DMS153 (cell line): Measurements from ENCODE around the gene IRAG1.

Experiments used
- DNase-seq: peaks from one replicate; lab custom pipeline; 2025; lab: John Stamatoyannopoulos, UW

Gene IRAG1

DNA sequence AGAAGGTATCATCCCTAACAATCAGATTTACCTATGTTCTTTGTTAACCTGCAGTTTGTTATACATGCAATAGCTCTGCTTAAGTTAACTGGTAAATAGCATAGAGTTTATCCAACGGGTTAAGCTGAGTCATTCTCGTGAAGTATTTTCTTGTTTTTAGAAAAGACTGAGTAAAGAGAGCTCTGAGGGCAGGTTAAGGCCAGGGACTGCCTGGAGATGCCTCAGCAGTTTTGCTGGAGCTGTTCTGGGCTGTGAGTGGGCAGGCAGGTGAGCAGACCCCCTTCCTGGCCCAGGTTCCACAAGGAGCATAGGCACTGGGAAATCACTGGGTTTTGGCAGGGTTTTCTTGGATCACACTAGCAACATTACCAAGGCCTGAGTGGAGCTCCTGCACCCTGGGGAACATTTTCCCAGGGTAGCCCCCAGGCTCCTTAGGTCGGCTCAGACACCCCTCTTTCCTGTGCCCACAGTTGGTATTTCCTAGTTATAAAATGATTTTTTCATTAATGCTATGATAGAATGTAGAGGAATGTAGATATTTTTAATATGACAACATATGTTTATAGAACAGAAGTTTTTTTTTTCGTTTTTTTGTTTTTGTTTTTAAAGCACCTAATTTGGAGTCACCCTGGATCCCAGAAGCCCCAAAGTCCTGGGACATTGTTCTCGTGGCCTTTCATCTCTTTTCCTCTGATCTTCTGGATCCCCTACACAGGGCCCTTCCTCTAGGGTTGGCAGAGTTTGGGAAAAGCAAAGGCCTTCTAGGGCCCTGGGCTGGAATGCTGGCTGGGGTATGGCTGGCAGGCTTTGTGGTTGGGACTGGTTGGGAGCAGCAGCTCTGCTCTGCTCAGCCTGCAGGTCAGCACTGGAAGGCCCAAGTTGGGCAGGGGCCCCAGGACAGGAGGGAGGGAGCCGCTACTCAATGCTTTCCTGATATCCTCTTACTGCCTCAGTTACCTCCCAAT is 26.7 kb downstream of the IRAG1 start:
- no peak for DNase-seq

DNA sequence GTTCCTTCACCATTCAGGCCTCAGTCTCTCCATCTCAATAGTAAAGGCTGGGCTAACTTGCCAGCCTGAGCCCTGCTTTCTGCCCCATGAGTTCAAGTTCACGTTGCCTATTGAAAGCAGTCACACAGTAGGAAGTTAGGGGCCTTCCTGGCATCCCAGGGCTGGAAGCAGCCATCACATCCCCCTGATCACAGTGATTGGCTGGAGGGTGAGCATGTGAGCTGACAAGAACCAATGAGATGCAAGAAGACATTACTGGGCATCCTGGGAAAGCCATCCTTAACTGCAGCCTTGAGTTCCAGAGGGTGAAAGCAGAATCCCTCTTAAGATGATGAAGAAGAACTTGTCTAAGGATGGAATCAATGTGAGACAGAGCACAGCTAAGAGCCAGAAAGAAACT is 29.1 kb downstream of the IRAG1 start:
- no peak for DNase-seq

DNA sequence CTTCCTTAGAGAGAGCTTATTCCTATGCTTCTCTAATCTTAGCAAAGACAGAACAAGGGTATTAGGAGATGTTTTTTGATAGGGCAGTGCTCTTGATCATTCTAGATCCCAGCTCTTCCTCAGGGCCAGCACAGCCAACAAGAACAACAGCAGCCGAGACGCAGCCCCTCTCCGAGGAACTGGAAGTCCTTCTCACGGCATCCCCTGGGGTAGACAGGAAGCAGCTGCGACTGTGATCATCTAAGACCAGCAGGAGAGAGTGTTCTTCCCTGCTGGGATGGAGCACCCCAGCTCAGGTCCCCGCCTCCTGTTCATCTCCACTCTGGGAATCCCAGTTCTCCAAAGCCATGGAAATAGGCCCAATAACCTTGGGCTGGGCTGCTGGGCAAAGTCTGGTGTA is 29.6 kb downstream of the IRAG1 start:
- DNase-seq: no peak

DNA sequence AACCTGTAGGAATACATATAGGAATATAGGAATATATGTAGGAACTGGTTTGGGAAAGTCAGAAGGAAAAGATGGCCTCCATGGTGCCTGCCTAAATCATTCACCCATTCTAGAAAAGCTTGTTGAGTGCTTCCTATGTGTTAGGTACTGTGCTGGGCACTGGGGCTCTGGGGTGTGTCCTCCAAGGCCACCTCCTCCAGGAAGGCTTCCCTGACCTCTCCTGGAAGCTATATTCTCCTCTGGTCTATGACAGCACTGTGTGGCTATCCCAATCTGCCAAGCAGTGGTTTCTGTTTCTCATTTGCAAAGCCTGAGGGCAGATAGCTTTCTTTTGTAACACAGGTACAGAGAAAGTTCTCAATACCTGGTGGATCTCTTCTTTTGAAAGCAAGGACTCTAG is 30.2 kb downstream of the IRAG1 start:
- no peak for DNase-seq

DNA sequence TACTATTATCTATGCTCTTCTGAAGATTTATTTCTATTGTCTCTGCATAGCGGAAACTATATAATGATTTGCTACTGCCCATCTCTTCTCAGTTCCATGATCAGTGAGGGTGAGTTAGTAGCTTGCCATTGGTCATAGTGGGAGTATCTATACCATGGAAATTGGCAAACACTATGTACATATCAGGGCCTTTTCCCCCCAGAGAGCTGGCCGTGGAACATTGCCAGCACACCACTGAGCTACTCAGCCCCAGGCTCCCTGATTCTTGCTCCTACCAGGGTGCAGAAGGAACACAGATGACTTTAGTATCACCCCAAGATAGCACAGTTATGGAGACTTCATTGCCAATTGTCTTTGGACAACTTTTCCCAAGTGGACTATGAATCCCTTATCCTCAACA is 33.2 kb downstream of the IRAG1 start:
- no peak for DNase-seq

DNA sequence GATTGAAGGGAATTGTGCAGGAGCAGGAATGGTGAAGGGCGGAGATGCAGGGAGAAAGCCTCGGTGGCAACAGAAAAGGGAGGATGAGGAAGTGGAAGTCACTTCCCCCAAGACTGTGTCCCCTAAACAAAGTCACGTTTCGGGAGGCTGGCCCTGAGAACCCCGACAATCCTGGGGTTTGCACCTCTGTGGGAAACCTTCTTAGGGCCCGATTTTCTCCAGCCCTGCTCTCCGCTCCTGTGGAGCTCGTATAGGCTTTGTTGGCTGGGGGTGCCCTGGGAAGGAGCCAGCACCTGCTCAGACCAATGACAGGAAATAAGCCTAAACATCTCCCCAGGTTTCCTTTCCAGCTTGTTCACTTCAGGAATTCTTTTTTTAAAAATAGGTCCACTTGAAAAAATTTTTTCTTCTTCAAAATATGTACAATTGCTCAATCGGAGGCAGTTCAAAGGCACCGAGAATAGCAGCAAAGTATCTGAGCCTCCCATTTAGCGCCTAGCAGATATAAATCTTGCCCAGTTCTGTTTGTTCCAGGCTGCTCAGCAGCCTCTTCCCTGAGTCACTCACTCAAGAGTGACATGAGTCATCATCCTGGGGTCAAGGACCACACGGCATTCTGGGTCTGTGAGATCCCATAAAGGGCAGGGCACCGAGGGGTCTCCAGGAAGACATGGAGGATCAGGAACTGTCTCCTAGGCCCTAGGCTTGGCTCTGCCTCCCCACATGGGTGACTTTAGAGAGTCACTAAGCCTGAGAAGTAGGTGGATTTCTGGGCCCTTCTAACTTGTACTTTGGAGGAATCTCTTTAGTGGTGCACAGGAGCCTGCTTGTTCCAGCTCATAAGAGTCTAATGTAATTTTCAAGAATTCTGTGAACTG is 34.0 kb downstream of the IRAG1 start:
- DNase-seq: no peak

DNA sequence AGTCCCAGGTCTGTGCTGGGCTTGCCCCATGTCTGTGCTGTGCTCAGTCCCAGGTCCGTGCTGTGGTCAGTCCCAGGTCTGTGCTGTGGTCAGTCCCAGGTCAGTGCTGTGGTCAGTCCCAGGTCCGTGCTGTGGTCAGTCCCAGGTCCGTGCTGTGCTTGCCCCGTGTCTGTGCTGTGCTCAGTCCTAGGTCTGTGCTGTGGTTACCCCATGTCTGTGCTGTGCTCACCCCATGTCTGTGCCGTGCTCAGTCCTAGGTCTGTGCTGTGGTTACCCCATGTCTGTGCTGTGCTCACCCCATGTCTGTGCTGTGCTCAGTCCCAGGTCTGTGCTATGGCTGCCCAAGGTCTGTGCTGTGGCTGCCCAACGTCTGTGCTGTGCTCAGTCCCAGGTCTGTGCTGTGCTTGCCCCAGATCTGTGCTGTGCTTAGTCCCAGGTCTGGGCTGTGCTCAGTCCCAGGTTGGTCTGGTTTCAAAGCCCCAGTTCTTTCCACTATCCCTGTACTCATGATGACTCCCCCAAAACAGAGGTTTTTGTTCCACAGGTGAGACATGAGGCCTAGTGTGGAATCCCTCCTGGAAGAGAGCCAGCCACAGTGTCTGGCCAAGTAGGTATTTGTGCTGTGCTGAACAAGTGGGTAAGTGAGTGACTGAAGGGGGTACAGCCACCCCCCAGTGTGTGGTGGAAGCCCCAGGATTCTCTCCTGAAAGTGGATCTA is 34.8 kb downstream of the IRAG1 start:
- no peak for DNase-seq

DNA sequence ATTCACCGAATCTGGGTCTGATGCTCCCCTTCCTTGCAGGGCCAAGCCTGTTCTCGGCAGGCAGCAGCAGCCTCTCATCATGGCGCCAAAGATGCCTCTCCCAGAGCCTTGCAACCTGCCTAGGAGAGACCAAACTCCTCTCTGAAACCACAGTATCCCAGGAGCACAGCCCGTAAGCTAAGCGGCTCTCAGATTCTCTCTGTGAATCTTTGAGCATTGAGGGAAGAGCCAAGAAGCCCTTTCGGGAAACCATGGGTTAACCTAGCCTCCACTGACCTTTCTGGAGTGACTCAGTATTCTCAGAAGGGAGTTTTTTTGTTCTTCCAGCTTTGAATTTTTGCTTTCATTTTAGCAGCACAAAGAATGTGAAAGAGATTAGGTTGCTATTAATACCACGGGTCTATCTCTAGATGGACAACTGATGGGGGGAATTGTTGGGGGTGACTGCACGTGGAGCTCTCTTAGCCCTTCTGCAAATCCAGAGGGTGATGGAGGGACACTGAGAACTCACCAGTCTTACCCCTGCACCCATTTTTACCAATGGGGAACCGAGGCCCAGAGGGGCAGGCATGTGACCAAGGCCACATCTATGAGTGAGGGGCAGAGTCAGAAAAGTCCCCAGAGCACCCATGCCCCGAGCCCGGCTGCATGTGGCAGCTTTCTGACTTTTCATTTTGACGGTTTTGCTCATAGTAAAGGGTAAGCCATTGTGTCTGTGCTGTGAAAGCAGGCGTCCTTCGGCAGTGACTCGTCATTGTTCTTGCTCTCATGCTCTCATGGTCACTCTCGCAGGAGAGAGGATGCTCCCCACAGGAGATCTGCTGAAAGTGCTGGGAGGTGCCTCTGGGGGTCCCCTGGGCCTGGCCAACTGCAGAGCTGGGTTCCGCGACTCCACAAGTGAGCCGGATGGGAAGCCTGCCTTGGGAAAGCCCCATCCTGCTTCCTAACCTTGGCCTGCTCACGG is 36.0 kb downstream of the IRAG1 start:
- DNase-seq: no peak

DNA sequence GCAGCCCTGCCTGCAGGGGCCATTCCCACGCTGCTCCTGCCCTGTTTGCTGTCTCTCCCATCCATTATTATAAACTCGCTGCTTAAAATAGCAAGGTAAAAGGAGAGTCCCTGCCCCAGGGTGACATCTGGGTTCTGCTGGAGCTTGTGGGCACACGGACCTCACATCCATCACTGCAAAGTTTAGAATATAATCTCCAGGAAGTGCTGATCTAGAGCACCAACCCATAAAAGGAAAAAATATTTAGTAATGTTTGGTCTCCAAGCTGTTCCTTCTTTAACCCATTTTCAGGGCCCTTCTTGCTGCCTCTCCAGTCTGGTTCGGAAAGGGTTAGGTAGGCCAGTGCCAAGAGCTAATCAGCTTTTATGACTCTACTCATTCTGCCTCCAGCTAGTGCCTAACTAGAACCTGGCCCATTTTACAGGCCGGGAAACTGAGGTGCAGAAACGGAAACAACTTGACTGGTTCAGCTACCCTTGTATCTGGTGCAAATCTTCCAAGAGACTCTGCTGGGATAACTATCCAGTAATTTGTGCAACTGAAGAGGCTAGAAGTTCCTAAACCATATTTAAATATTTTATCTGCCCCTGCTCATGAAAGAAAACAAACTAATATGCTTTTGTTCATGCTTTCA is 37.5 kb downstream of the IRAG1 start:
- DNase-seq: no peak

DNA sequence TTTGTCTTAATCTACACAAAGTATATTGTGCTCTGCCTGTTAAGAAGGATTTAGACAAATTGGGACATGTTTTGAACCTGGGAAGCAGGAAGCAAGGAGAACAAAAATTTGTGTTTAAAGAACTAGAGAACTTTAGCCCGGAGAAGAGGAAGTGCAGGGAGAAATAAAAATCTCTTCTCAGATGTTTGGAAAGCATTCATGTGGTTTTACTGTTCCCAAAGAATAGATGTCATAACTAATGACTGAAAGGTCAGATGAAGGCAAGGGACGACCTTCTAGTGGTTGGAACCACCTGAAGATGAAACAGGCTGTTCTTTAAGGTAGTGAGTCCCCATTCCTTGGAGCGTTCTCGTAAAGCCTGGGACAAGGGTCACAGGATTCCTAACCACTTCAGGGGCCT is 38.3 kb downstream of the IRAG1 start:
- no peak for DNase-seq

DNA sequence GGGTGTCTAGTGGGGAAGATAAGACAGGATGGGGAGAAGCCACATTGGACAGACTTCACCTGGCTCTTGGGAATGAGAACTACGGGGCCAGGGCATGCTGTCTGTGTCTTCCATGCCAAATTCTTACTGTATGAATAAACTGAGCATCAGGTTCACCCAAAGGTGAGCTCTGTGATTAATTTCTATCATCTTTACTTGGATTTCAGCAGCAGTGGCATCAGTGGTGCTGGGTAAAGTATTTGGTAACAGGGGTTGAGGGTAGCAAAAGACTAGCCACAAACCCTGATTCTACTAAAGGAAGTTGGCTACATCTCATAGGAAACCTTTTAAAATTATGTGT is 38.8 kb downstream of the IRAG1 start:
- DNase-seq: no peak

DNA sequence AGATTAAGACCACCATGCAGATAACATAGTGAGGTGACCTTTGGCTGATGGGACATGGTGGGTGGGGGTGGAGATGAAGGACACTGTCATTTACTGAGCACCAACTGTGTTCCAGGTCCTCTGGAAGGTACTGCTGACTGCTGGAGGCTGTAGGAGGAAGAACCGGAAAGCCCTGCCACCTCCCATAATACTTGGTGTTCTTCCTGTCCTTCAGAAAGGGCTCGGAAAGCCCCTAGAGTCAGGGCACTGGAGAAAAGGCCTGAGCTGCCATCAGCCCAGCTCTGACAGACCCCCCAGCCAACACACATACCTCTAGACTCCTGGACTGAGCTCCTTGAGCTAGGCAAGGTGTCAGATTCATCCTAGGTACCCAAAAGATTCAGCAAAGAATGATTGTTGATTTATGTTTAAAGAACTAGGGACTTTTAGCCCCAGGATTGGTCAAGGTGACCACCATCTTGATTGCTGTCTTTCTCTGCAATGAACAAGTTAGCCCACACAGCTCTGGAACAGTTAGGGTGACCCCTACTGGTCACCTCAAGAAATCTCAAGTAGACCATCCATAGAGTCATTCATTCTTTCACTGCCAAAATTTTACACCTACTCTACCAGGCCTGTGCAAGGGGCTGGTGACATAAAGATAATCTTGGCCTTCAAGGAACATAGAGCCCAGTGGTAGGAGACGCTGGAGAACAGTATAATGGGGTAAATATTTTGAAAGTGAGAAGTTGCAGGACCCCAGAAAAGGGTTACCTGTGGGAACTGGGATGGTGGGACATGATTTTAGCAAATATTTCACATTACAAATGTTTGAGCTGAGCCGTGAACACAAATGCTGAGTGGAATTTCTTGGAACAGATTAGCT is 39.4 kb downstream of the IRAG1 start:
- DNase-seq: peak; percentile 36

DNA sequence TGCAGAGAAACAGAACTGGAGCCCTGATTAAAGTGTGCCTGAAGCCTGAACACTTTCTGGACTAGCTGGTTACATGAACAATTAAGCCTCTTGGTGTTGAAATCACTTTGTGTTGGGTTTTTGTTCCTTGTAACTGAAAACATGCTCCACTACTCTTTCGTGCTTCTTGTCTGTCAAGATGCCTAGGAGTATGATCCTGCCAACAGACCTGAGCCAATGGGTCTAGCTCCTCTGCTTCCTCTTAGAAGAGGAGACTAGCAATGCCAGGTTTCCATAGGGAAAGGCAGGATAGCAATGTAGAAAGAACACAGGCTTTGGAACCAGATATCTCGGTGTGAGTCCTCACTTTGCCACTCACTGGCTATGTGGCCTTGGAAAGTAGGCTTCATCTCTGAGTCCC is 40.3 kb downstream of the IRAG1 start:
- DNase-seq: no peak

DNA sequence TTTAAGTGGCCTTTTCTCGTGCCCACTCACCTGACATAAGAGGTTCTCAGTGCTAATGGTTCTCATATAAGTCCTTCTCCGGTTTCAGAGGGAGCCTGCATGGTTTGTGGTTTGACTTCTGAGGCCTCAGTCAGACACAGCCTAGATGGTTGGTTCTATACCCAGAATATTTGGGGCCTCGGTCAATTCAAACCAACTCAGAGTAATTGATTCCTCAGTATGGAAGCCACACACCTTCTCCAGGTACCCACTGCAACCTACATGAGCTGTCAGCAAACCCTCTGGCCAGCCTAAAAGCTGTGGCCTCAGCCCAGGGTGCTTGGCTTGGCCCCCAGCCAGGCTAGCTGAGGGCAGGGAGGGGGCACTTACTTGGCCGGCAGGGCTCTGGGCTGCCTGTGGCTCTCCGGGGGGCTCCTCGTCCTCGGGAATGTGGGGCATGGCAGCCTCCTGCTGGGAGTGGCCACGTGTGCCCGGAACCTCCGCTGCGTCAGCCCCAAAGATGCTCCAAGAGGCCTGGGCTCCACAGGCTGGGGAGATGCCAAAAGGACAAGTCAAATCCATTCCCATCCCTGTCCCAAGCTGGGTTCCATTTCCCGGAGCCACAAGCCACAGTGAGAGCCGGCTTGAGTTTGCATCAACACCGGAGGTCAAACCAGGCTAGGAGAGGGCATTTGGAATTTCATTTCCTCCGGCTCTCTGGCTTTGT is 41.7 kb downstream of the IRAG1 start:
- no peak for DNase-seq

DNA sequence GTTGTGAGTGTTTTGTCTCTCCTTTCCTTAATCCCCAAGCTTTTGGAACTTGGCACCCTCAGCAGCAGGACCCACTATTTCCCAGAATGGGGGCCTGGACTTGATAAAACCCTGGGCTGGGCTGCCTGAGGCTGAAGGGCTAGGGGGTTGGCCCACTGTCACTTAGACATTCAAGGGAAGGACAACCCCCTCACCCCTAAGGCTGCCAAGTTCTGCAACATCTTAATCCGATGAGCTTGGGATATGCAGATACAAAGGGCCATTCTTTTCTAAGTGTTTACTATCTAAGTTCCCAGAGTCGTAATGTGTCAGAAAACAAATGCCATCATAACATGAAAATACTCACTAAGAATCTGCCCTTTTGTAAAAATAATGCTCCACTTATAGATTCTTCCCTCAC is 42.9 kb downstream of the IRAG1 start:
- no peak for DNase-seq

DNA sequence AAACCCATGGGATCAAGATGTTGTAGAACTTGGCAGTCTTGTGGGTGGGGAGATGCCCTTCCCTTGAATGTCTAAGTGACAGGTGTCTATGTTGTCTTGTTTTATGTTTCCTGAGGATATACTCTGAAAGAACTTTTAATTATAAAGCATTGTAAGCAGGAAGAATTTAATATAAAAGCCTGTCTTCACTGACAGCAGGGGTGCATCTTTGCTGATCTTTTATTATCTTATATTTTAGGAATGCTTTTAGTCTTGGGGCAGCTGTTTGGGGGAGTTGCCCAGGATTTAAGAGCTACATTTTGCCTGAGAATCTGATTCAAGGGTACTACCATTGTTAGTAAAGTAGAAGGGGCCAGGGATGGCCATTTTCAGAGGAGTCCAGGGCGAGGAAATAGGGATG is 43.4 kb downstream of the IRAG1 start:
- DNase-seq: no peak

DNA sequence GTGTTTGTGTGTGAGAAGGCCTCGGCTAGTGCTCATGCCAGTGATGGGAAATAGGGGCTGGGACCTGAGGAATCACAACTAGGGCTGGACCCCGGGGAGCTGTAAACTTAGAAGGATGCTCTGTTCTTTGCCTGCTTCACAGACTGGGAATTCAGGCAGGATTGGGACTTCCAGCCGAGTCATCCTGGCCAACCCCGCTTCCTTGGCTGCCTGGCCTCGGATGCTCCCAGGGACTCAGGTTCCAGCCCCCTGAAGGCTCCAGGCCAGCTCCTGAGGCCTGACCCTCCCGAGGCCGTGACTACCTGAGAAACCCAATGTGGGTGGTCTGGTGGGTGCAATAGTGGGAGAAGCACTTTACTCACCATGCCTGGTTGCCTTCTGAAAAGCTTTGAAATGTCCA is 44.7 kb downstream of the IRAG1 start:
- DNase-seq: no peak

DNA sequence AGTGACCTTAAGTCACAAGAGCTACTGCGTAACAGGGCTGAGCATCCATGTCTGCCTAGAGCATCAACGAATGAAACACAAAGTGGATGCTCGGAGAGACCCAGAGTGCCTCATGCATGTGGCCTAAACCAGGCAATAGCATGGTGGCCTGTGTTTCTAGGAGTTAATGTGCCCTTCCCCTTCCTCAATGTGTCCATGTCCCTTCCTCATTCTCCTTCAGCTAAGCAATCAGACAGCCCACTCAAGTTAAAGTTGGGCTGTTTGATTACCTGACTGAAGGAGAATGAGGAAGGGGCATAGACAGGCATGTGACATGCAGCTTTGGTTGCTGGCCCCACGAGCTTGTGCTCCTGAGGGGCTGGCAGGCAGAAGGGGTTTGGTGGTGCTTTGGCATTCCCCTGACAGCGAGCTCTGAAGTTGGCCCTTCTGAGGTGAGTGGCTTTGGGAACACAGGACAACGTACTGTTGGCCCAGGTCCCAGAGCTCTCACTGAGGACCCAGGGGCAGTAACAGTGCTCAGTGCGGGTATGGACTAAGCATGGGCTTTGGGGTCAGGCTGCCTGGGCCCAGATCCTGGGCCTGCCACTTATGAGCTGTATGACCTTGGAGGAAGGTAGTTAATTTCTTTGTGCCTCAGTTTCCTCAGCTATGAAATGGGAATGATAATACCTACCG is 46.7 kb downstream of the IRAG1 start:
- DNase-seq: no peak

DNA sequence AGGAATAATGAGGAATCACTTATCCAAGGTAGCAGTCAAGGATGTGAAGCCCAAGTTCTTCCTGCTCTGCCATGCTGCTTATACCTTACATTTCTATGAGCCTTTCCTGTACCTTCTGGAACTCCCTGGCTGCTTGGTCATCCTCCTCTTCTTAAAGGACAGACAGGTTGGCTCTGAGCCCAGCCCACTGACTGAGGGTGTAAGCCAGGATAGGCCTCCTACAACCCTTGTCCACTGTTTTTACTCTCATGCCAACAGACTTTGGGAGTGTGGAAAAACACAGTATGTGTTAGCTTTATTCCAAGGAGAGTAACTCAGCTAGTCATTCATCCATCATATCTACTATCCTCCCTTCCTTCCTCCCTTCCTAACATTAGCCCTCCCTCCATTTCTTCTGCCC is 47.5 kb downstream of the IRAG1 start:
- DNase-seq: no peak
